Pancreas (tissue), 10 donors: ENCODE measurements around the gene EPHB4. TPM values are rescaled to one million over a fixed set of nuclear protein-coding genes. Genes with fewer than 3 reads are reported as not detected.
"Not testable (repeated sequence)": the region's sequence is repeated elsewhere in the genome, so short reads cannot be mapped to it uniquely, and the experiment has no call there.

Source experiments
- ATAC-seq, 4 donors: fragments of 200-7000 bp; cut with Tn5 transposase; one replicate each; pipeline versions ENCODE4 v1.8.0 to v1.9.1; 2020; ENCODE audit warnings: mild to moderate bottlenecking in 4 of 4, moderate library complexity in 4 of 4
- DNase-seq, 6 donors: peaks; one replicate each; pipeline ENCODE4 v3.0.0-alpha.2; 2020
- FAIRE-seq: peaks from 2 replicates; lab custom pipeline; 2012; peaks lifted over from hg19 to GRCh38; lab: Jason Lieb, UNC
- H3K27ac ChIP-seq, 4 donors: fragments of 200-600 bp; sonication (generic); 1 replicate in 3 of 4; 2 replicates in 1 of 4; pipeline versions ENCODE4 v1.5.0 to v1.8.0; 2020
- H3K27me3 ChIP-seq, 4 donors: fragments of 200-600 bp; one replicate each; pipeline ENCODE4 v1.8.0; 2021
- H3K36me3 ChIP-seq, 3 donors: fragments of 200-600 bp; sonication (generic) in 1 of 3; one replicate each; pipeline versions ENCODE4 v1.5.0 to v1.8.0; 2020 to 2021
- H3K4me1 ChIP-seq, 3 donors: fragments of 200-600 bp; one replicate each; pipeline ENCODE4 v1.8.0; 2021
- H3K4me3 ChIP-seq, 4 donors: fragments of 200-600 bp; sonication (generic) in 2 of 4; one replicate each; pipeline versions ENCODE4 v1.5.0 to v1.8.0; 2020 to 2021
- H3K9me3 ChIP-seq, 4 donors: fragments of 200-600 bp; one replicate each; pipeline ENCODE4 v1.8.0; 2021
- CTCF ChIP-seq, 4 donors: fragments of 200-600 bp; sonication (generic) in 3 of 4; IDR thresholded peaks; one replicate each; pipeline versions ENCODE4 v1.5.0 to v1.8.0; 2021; ENCODE audit warnings: antibody characterized with exemption in 4 of 4
- WGBS, 2 donors: extraction: QIAGEN DNeasy Blood & Tissue Kit; methylation state at CpG; one replicate each; pipeline ENCODE4 v1.1.7; 2013; 5-methylcytosine and 5-hydroxymethylcytosine counted together
- intact Hi-C, 3 donors: fragments of 100-400 bp; cut with DNase I; formaldehyde crosslinking; loops; one replicate each; pipeline versions ENCODE4 v1.11.1 to v1.14.2; 2022
- polyA plus RNA-seq, 2 donors: library from polyadenylated mRNA; stranded (reverse); fragments of 200-250 nt; gene quantifications; one replicate each; pipeline ENCODE4 v1.2.3, GENCODE V29; 2013
- total RNA-seq, 6 donors: library from RNA; stranded (reverse); fragmentation: NEBNext Ultra II Directional in 4 of 6; extraction: Animal tissue kit (Norgen Biotek cat#: 25700) in 4 of 6; gene quantifications; one replicate each; pipeline versions ENCODE4 v1.2.1 to v1.2.4, GENCODE V29; 2021 to 2023
- donor health status: healthy with polysubstance abuse.
- donor health status: DM: no; HTN: no; CAD: no; lungs with moderate emphysema.
- donor health status: DM: no; HTN: no; CAD: no.
- donor health status: control.
- donor health status: control.
- donor health status: Bipolar disorder and iron deficiency.
- donor health status: DM: yes; HTN: yes; CAD: no.
- donor health status: DM: no; HTN: no; CAD: no.
- donor health status: DM: no; HTN: no; CAD: no.
- donor health status: DM: yes; HTN: yes; CAD: no.

The EPHB4 gene
- total and polyA plus RNA-seq, 8 donors: 15.8 to 32.9 (median 26.1) TPM

GRCh38 chr7:100773491-100773890, 53.8 kb downstream of the EPHB4 start:
- TF ChIP-seq CTCF (IDR thresholded peaks at IDR 0.05): no peak
- Histone ChIP-seq H3K9me3 (no peaks in the 10 kb centered on the region), H3K27ac (no peak overlapping the region), H3K27me3 (no peaks in the 10 kb centered on the region), H3K36me3 (no peaks in the 10 kb centered on the region), H3K4me3 (no peak overlapping the region), H3K4me1 (no peaks in the 10 kb centered on the region)
- 77 to 78% methylated on average over 9 of the region's 9 CpGs for WGBS, 2 donors
- ATAC-seq (no peak), FAIRE-seq (no peak), DNase-seq (no peak)
- intact Hi-C loops: no loop called here

GRCh38 chr7:100768784-100769183, 58.5 kb downstream of the EPHB4 start:
- 80 to 89% methylated on average over 7 of the region's 7 CpGs for WGBS, 2 donors
- Histone ChIP-seq H3K27me3 (no peaks in the 10 kb centered on the region), H3K36me3 (no peaks in the 10 kb centered on the region), H3K9me3 (no peaks in the 10 kb centered on the region), H3K4me1 (no peaks in the 10 kb centered on the region), H3K27ac (no peak overlapping the region), H3K4me3 (no peak overlapping the region)
- TF ChIP-seq CTCF (IDR thresholded peaks at IDR 0.05): no peak
- ATAC-seq (no peak), FAIRE-seq (no peak), DNase-seq (no peak)
- intact Hi-C loops: no loop called here

- Histone ChIP-seq H3K9me3 (no peaks in the 10 kb centered on the region), H3K27ac (no peak overlapping the region), H3K36me3 (no peaks in the 10 kb centered on the region), H3K27me3 (no peaks in the 10 kb centered on the region), H3K4me1 (no peaks in the 10 kb centered on the region), H3K4me3 (no peak overlapping the region)
- DNase-seq (no peak), ATAC-seq (no peak), FAIRE-seq (no peak)
- WGBS, 2 donors: 80 to 84% methylated on average over 16 of the region's 16 CpGs
- TF ChIP-seq CTCF (IDR thresholded peaks at IDR 0.05): no peak
- intact Hi-C loops: no loop called here
These were observed 62.1 kb downstream of the EPHB4 start for GRCh38 chr7:100765250-100765649.

- TF ChIP-seq CTCF (IDR thresholded peaks at IDR 0.05): no peak
- H3K4me1 ChIP-seq: no peaks in the 10 kb centered on the region
- ATAC-seq (no peak), FAIRE-seq (no peak), DNase-seq (no peak)
- H3K36me3 ChIP-seq: no peaks in the 10 kb centered on the region
- no peaks in the 10 kb centered on the region for H3K27me3 ChIP-seq
- no peaks in the 10 kb centered on the region for H3K9me3 ChIP-seq
- 70 to 82% methylated on average over 10 of the region's 10 CpGs for WGBS, 2 donors
- no peak overlapping the region for H3K27ac ChIP-seq
- no peak overlapping the region for H3K4me3 ChIP-seq
- intact Hi-C loops: no loop called here
These were observed 62.5 kb downstream of the EPHB4 start for GRCh38 chr7:100764841-100765240.

GRCh38 chr7:100763556-100764140, 63.7 kb downstream of the EPHB4 start:
- no peak for FAIRE-seq
- ATAC-seq: no peak

GRCh38 chr7:100762841-100763240, 64.5 kb downstream of the EPHB4 start:
- FAIRE-seq, ATAC-seq, DNase-seq, H3K4me3 ChIP-seq, H3K36me3 ChIP-seq, H3K9me3 ChIP-seq, H3K4me1 ChIP-seq, H3K27ac ChIP-seq, H3K27me3 ChIP-seq, intact Hi-C loops: not testable (repeated sequence)
- 75 to 77% methylated on average over 5 of the region's 5 CpGs for WGBS, 2 donors

More at GRCh38 chr7:100763556-100764140, 63.7 kb downstream of the EPHB4 start:
- WGBS, 2 donors: 60 to 67% methylated on average over 14 of the region's 14 CpGs
- Histone ChIP-seq H3K27me3 (no peaks in the 10 kb centered on the region), H3K9me3 (no peaks in the 10 kb centered on the region), H3K36me3 (no peaks in the 10 kb centered on the region), H3K27ac (no peak overlapping the region), H3K4me3 (no peak overlapping the region), H3K4me1 (no peaks in the 10 kb centered on the region)
- TF ChIP-seq CTCF (IDR thresholded peaks at IDR 0.05): no peak
- no peak for DNase-seq
- intact Hi-C loops: no loop called here
